ENCODE results near the gene ESRRA. TPM values are rescaled to one million over a fixed set of nuclear protein-coding genes. Genes with fewer than 3 reads are reported as not detected.
"Not testable (repeated sequence)": the region's sequence is repeated elsewhere in the genome, so short reads cannot be mapped to it uniquely, and the experiment has no call there.

The ESRRA gene
- total RNA-seq, 4 donors from 2014 or later = 49.2 to 108 (median 79.3) TPM

DNA sequence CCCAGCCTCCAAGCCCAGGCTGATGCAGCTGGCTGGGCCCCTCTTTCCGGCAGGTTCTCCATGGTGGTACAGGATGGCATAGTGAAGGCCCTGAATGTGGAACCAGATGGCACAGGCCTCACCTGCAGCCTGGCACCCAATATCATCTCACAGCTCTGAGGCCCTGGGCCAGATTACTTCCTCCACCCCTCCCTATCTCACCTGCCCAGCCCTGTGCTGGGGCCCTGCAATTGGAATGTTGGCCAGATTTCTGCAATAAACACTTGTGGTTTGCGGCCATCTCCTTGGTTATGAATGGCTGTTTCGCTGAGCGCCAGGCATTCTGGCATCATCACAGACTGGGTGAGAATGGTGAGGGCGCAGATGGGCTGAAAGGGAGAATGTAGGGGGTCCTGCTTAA, 16.2 kb downstream of the ESRRA start:
- H3K4me3 ChIP-seq (ENCODE audit: low read depth, poor library complexity, severe bottlenecking) = no peak overlapping the region
- 50 to 54% methylated on average over 4 to 5 of the region's 5 CpGs for WGBS, 2 donors
- TF ChIP-seq POLR2A (IDR thresholded peaks at IDR 0.05) = no peak
- TF ChIP-seq, protein P1, sequence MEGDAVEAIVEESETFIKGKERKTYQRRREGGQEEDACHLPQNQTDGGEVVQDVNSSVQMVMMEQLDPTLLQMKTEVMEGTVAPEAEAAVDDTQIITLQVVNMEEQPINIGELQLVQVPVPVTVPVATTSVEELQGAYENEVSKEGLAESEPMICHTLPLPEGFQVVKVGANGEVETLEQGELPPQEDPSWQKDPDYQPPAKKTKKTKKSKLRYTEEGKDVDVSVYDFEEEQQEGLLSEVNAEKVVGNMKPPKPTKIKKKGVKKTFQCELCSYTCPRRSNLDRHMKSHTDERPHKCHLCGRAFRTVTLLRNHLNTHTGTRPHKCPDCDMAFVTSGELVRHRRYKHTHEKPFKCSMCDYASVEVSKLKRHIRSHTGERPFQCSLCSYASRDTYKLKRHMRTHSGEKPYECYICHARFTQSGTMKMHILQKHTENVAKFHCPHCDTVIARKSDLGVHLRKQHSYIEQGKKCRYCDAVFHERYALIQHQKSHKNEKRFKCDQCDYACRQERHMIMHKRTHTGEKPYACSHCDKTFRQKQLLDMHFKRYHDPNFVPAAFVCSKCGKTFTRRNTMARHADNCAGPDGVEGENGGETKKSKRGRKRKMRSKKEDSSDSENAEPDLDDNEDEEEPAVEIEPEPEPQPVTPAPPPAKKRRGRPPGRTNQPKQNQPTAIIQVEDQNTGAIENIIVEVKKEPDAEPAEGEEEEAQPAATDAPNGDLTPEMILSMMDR (IDR thresholded peaks at IDR 0.05) = no peak
- no peak for DNase-seq (ENCODE audit: low spot score in 2 of 2)
- intact Hi-C loops (cut with DNase I; ENCODE audit: low total_unique reads) = no loop called here

- no peak for DNase-seq (ENCODE audit: low spot score in 2 of 2)
- 64 to 82% methylated on average over 7 of the region's 7 CpGs for WGBS, 2 donors
Observed at GRCh38 chr11:64322925-64323260, 17.6 kb downstream of the ESRRA start.

DNA sequence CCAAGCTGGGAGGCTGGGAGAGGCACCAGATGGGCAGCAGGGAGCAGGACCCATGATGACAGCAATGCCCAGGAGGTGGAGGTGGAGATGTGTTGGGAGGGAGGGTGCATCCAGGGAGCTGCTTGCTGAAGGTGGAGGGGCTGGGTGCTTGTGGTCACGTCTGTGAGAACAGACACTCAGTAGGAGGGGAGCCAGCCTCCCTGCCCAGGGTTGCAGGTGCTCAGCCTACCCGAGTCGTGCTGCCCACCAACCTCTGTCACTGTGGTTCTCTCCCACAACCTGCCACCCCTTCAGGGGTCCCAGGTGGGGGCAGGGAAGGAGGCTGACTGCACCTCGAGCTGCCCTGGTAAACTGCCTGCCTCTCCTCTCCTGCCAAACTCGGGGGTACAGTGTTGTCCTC, 18.0 kb downstream of the ESRRA start:
- no peak overlapping the region for H3K4me3 ChIP-seq (ENCODE audit: low read depth, poor library complexity, severe bottlenecking)
- no peak for TF ChIP-seq POLR2A (IDR thresholded peaks at IDR 0.05)
- TF ChIP-seq, protein P1 (IDR thresholded peaks at IDR 0.05) = no peak
- intact Hi-C loops (cut with DNase I; ENCODE audit: low total_unique reads) = no loop called here
- no peak for DNase-seq (ENCODE audit: low spot score in 2 of 2)
- WGBS, 2 donors = 59 to 61% methylated on average over 5 of the region's 5 CpGs

More at GRCh38 chr11:64322925-64323260, 17.6 kb downstream of the ESRRA start:
- intact Hi-C loops (cut with DNase I; ENCODE audit: low total_unique reads) = no loop called here
- TF ChIP-seq, protein P1 (IDR thresholded peaks at IDR 0.05) = no peak
- TF ChIP-seq POLR2A (IDR thresholded peaks at IDR 0.05) = no peak
- H3K4me3 ChIP-seq (ENCODE audit: low read depth, poor library complexity, severe bottlenecking) = no peak overlapping the region

DNA sequence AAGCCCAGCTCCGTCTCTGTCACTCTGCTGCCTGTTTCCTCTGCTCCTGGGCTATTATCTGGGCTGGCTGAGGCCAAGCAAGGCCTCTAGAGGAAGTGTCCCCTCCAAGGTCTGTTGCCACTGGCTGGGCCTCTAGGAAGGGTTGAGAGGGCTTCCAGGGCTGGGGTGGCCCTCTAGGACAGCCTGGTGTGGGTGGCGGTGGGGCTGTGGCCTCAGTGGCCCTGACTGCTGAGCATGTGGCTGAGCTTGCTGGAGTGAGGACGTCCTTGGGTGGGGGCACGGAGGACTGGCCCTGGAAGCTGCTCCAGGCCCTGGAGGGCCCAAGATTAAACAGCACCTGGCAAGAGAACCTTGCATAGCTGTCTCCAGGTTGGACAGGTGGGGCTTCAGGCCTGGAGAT, 18.7 kb downstream of the ESRRA start:
- WGBS, 2 donors = 71 to 100% methylated on average over 1 to 4 of the region's 4 CpGs
- H3K4me3 ChIP-seq (ENCODE audit: low read depth, poor library complexity, severe bottlenecking); DNase-seq (ENCODE audit: low spot score in 2 of 2); intact Hi-C loops (cut with DNase I; ENCODE audit: low total_unique reads): not testable (repeated sequence)

- 67 to 68% methylated on average over 11 of the region's 11 CpGs for WGBS, 2 donors
- intact Hi-C loops (cut with DNase I; ENCODE audit: low total_unique reads) = no loop called here
- H3K4me3 ChIP-seq (ENCODE audit: low read depth, poor library complexity, severe bottlenecking) = no peak overlapping the region
- no peak for DNase-seq (ENCODE audit: low spot score in 2 of 2)
- TF ChIP-seq, protein P1 (IDR thresholded peaks at IDR 0.05) = no peak
- TF ChIP-seq POLR2A (IDR thresholded peaks at IDR 0.05) = no peak
Observed at GRCh38 chr11:64324692-64325469, 19.6 kb downstream of the ESRRA start.

- intact Hi-C loops (cut with DNase I; ENCODE audit: low total_unique reads) = no loop called here
- DNase-seq (ENCODE audit: low spot score in 2 of 2) = no peak
- 86 to 90% methylated on average over 2 of the region's 2 CpGs for WGBS, 2 donors
- no peak overlapping the region for H3K4me3 ChIP-seq (ENCODE audit: low read depth, poor library complexity, severe bottlenecking)
- no peak for TF ChIP-seq POLR2A (IDR thresholded peaks at IDR 0.05)
- TF ChIP-seq, protein P1 (IDR thresholded peaks at IDR 0.05) = no peak
Observed at GRCh38 chr11:64327375-64327774, 22.1 kb downstream of the ESRRA start.
